ENCODE measurements around the gene GATD1.

DNA sequence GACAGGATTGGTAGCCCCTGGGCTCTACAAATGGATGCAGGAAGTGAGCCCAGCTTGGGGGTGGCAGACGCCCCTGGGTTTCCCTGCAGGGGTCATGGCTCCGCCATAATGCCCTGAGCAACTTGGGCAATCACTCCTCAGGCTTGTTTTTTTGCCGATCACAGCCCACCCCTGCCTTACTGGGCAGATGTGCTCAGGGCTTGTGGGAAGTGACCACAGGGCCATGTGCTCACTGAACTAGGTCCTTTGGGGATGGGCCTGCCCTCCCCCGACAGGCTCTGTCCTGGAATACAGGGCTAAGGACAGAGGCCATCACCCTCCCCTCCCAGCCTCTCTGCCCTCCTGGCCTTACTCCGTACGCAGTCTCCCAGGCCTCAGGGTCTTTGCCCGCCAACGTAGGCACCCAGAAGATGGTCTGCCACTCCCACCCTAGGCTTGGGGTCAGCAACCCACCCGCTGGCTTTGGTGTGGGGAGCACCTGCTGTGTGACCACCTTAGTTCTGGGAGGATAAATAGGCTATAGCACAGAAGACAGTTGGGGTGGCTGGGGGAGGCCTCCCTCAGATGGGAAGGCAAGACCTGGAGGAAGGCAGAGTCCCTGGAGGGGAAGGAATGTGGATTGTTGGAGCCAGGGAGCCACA, 36.3 kb upstream of the GATD1 start:
- TF ChIP-seq POLR2A (IDR thresholded peaks at IDR 0.05; ENCODE audit: low read depth, low read length) = peak; percentile 87
- TF ChIP-seq TAF1 (IDR thresholded peaks at IDR 0.05; ENCODE audit: borderline replicate concordance, low read depth, low read length) = no peak
- peak; percentile 97 for TF ChIP-seq POLR2AphosphoS5 (IDR thresholded peaks at IDR 0.05; ENCODE audit: low read depth, low read length)
